Loucy (cell line): ENCODE results near the gene CTNNBL1.

Experiments used
- H2AFZ ChIP-seq: fragments of 200-600 bp; sonication (generic); 2 replicates; pipeline ENCODE4 v1.6.0; 2016; ENCODE audit warnings: antibody characterized with exemption, mild to moderate bottlenecking, low read length, moderate library complexity
- H3F3A ChIP-seq: fragments of 200-600 bp; 2 replicates; pipeline ENCODE4 v1.6.0; 2016; ENCODE audit warnings: antibody characterized with exemption, low read depth, mild to moderate bottlenecking
- H3K27me3 ChIP-seq: fragments of 200-600 bp; sonication (generic); 2 replicates; pipeline ENCODE4 v1.6.1; 2014; ENCODE audit warnings: low read length, mild to moderate bottlenecking; ENCODE audit not compliant: insufficient read depth, poor library complexity, severe bottlenecking
- H3K36me3 ChIP-seq: fragments of 200-600 bp; sonication (generic); 2 replicates; pipeline ENCODE4 v1.6.1; 2016; ENCODE audit warnings: low read length; ENCODE audit not compliant: insufficient read depth
- H3K4me1 ChIP-seq: fragments of 200-600 bp; sonication (generic); 2 replicates; pipeline ENCODE4 v1.5.1; 2014; ENCODE audit warnings: low read length, mild to moderate bottlenecking; ENCODE audit not compliant: insufficient read depth, poor library complexity, severe bottlenecking
- H3K4me2 ChIP-seq: fragments of 200-600 bp; sonication (generic); 2 replicates; pipeline ENCODE4 v1.6.0; 2014; ENCODE audit warnings: antibody characterized with exemption, low read length, low read depth, mild to moderate bottlenecking; ENCODE audit not compliant: poor library complexity, severe bottlenecking
- H3K4me3 ChIP-seq: fragments of 200-600 bp; sonication (generic); 2 replicates; pipeline ENCODE4 v1.5.1; 2014; ENCODE audit warnings: low read length, mild to moderate bottlenecking, mixed read lengths; ENCODE audit not compliant: poor library complexity, severe bottlenecking
- H3K79me2 ChIP-seq: fragments of 200-600 bp; sonication (generic); 2 replicates; pipeline ENCODE4 v1.6.1; 2014; ENCODE audit warnings: low read length; ENCODE audit not compliant: insufficient read depth
- H3K9ac ChIP-seq: fragments of 200-600 bp; sonication (generic); 2 replicates; pipeline ENCODE4 v1.6.0; 2014; ENCODE audit warnings: mild to moderate bottlenecking, low read depth, low read length, moderate library complexity; ENCODE audit not compliant: poor library complexity, severe bottlenecking
- H3K9me2 ChIP-seq: fragments of 200-600 bp; sonication (generic); replicated peaks from 2 replicates; pipeline ENCODE4 v1.6.1; 2016; ENCODE audit warnings: low read depth, low read length, mixed read lengths
- H3K9me3 ChIP-seq: fragments of 200-600 bp; sonication (generic); 2 replicates; pipeline ENCODE4 v1.6.1; 2014; ENCODE audit warnings: mild to moderate bottlenecking, antibody characterized with exemption, low read length, low read depth; ENCODE audit not compliant: insufficient read depth
- H4K20me1 ChIP-seq: fragments of 200-600 bp; sonication (generic); 2 replicates; pipeline ENCODE4 v1.6.0; 2014; ENCODE audit warnings: antibody characterized with exemption, low read length, mild to moderate bottlenecking; ENCODE audit not compliant: insufficient read depth, poor library complexity, severe bottlenecking
- CTCF ChIP-seq: fragments of 200-600 bp; sonication (generic); conservative IDR thresholded peaks from 2 replicates; pipeline ENCODE4 v1.5.1; 2014; ENCODE audit warnings: mild to moderate bottlenecking, antibody characterized with exemption, low read length
- EZH2phosphoT487 ChIP-seq: fragments of 200-600 bp; IDR thresholded peaks from 2 replicates; pipeline ENCODE4 v1.6.1; 2018; ENCODE audit warnings: antibody characterized with exemption, mild to moderate bottlenecking, moderate library complexity, borderline replicate concordance

The CTNNBL1 gene

DNA sequence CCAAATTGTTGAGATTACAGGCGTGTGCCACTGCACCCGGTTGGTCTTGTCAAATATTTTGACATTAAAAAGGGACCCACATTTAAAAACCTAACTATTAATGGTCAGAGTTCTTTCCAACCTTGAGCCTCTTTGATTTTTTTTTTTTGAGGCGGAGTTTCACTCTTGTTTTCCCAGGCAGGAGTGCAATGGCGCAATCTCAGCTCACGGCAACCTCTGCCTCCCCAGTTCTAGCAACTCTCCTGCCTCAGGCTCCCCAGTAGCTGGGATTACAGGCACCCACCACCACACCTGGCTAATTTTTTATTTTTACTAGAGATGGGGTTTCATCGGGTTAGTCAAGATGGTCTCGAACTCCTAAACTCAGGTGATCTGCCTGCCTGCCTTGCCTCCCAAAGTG, 31.3 kb downstream of the CTNNBL1 start:
- Histone ChIP-seq H4K20me1 (peaks cover 8% of the 10 kb centered on the region), H2AFZ (no peak overlapping the region), H3K9ac (no peak overlapping the region), H3K4me2 (no peak overlapping the region), H3K9me2 (no peaks in the 10 kb centered on the region), H3K36me3 (0 out of 2 replicates have a peak, but pooled peaks cover 6% of the 10 kb centered on the region), H3K4me1 (peaks cover 21% of the 10 kb centered on the region), H3K27me3 (no peaks in the 10 kb centered on the region), H3F3A (no peaks in the 10 kb centered on the region), H3K79me2 (peaks cover 71% of the 10 kb centered on the region), H3K4me3 (no peak overlapping the region), H3K9me3 (peaks cover 8% of the 10 kb centered on the region)
- TF ChIP-seq CTCF (no peak), EZH2phosphoT487 (no peak)

DNA sequence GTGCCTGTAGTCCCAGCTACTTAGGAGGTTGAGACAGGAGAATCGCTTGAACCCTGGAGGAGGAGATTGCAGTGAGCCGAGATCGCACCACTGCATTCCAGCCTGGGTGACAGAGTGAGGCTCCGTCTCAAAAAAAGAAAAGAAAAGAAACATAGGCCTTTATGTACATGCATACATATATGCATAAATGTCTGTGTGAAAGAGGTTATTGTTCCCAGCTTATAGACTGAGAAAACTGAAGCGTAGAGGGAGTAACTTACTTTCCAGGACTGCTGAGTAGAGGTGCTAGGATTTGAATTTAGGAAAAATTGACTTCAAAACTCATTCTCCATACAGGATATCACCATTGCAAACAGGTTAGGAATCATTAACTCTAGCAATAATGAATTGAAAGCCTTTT, 32.0 kb downstream of the CTNNBL1 start:
- peaks cover 8% of the 10 kb centered on the region for H4K20me1 ChIP-seq
- peaks cover 70% of the 10 kb centered on the region for H3K79me2 ChIP-seq
- H3K4me1 ChIP-seq = peaks cover 21% of the 10 kb centered on the region
- H3K4me3 ChIP-seq = no peak overlapping the region
- TF ChIP-seq CTCF = no peak
- no peak for TF ChIP-seq EZH2phosphoT487
- H3K9ac ChIP-seq = no peak overlapping the region
- no peak overlapping the region for H3K4me2 ChIP-seq
- no peak overlapping the region for H2AFZ ChIP-seq
- no peaks in the 10 kb centered on the region for H3K9me2 ChIP-seq
- H3K9me3 ChIP-seq = peaks cover 8% of the 10 kb centered on the region
- H3F3A ChIP-seq = no peaks in the 10 kb centered on the region
- H3K27me3 ChIP-seq = no peaks in the 10 kb centered on the region
- H3K36me3 ChIP-seq = 0 out of 2 replicates have a peak, but pooled peaks cover 6% of the 10 kb centered on the region

DNA sequence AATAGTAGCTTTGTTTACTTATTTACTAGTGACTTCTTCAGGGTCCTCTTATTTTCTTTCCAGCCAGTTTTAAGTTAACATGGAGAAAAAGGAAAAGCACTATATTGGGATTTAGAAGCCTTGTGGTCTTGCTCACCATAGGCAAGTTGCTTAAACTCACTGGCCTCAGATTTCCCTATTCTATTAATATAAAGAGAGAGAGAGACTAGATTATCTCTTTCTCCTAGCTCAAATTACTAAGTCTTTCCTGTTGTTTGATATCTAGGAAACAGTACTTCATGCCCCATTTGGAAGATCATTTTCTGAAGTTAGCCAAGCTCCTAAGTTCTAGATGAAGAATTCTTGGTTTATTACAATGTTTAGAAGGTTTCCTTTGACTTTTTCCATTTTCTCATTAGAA, 32.5 kb downstream of the CTNNBL1 start:
- H3K36me3 ChIP-seq = 0 out of 2 replicates have a peak, but pooled peaks cover 6% of the 10 kb centered on the region
- peaks cover 21% of the 10 kb centered on the region for H3K4me1 ChIP-seq
- H3K9me2 ChIP-seq = no peaks in the 10 kb centered on the region
- no peak overlapping the region for H3K4me3 ChIP-seq
- no peak overlapping the region for H3K9ac ChIP-seq
- H3F3A ChIP-seq = no peaks in the 10 kb centered on the region
- no peak overlapping the region for H2AFZ ChIP-seq
- H3K79me2 ChIP-seq = peaks cover 66% of the 10 kb centered on the region
- no peak overlapping the region for H3K4me2 ChIP-seq
- H4K20me1 ChIP-seq = peaks cover 5% of the 10 kb centered on the region
- TF ChIP-seq EZH2phosphoT487 (no peak), CTCF (no peak)
- H3K27me3 ChIP-seq = no peaks in the 10 kb centered on the region
- H3K9me3 ChIP-seq = peaks cover 7% of the 10 kb centered on the region
